ENCODE data around the gene PDE12.

- TF ChIP-seq ELF4 (IDR thresholded peaks at IDR 0.05), result no peak
- no peak for TF ChIP-seq PKNOX1 (IDR thresholded peaks at IDR 0.05)
- TF ChIP-seq NFRKB (IDR thresholded peaks at IDR 0.05), result no peak
- no peak for TF ChIP-seq CTBP1 (IDR thresholded peaks at IDR 0.05; ENCODE audit: borderline replicate concordance)
Observed at GRCh38 chr3:57530071-57530608, 25.9 kb upstream of the PDE12 start.

Measured in HEK293T (cell line).